Measurements from ENCODE around the gene DHX29.

- TF ChIP-seq, protein P1, sequence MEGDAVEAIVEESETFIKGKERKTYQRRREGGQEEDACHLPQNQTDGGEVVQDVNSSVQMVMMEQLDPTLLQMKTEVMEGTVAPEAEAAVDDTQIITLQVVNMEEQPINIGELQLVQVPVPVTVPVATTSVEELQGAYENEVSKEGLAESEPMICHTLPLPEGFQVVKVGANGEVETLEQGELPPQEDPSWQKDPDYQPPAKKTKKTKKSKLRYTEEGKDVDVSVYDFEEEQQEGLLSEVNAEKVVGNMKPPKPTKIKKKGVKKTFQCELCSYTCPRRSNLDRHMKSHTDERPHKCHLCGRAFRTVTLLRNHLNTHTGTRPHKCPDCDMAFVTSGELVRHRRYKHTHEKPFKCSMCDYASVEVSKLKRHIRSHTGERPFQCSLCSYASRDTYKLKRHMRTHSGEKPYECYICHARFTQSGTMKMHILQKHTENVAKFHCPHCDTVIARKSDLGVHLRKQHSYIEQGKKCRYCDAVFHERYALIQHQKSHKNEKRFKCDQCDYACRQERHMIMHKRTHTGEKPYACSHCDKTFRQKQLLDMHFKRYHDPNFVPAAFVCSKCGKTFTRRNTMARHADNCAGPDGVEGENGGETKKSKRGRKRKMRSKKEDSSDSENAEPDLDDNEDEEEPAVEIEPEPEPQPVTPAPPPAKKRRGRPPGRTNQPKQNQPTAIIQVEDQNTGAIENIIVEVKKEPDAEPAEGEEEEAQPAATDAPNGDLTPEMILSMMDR (IDR thresholded peaks at IDR 0.05): no peak
- TF ChIP-seq POLR2A (IDR thresholded peaks at IDR 0.05): no peak
- TF ChIP-seq EP300 (IDR thresholded peaks at IDR 0.05): no peak
Measured at GRCh38 chr5:55316837-55317236, 9.3 kb upstream of the DHX29 start.

Data from gastroesophageal sphincter (tissue), 3 donors.